Activated CD4-positive, CD25-positive, alpha-beta regulatory T cell treated with anti-CD3 and anti-CD28 coated beads, Interleukin-2, amount 50 U/mL, for 24 hours (primary cell): Measurements from ENCODE around the gene EFCAB11.

Source experiments
- ATAC-seq, 2 donors: fragments of 150-1000 bp; cut with Tn5 transposase; one replicate each; pipeline ENCODE4 v1.10.0; 2021; ENCODE audit warnings: mild to moderate bottlenecking in 1 of 2, moderate library complexity in 1 of 2

Gene EFCAB11

GRCh38 chr14:89811954-89812575, 142.5 kb downstream of the EFCAB11 start:
- no peak for ATAC-seq

GRCh38 chr14:89810101-89810500, 144.4 kb downstream of the EFCAB11 start:
- ATAC-seq, result no peak

- ATAC-seq, result no peak
Observed at GRCh38 chr14:89807892-89808291, 146.6 kb downstream of the EFCAB11 start.

- ATAC-seq, result no peak
Observed at GRCh38 chr14:89807151-89807550, 147.4 kb downstream of the EFCAB11 start.

- ATAC-seq, result no peak
Observed at GRCh38 chr14:89806451-89806850, 148.1 kb downstream of the EFCAB11 start.

GRCh38 chr14:89805501-89805900, 149.0 kb downstream of the EFCAB11 start:
- no peak for ATAC-seq

GRCh38 chr14:89803542-89803941, 151.0 kb downstream of the EFCAB11 start:
- no peak for ATAC-seq

GRCh38 chr14:89801136-89801535, 153.4 kb downstream of the EFCAB11 start:
- ATAC-seq, result no peak

- no peak for ATAC-seq
Observed at GRCh38 chr14:89798212-89798773, 156.2 kb downstream of the EFCAB11 start.

- ATAC-seq, result no peak
Observed at GRCh38 chr14:89797148-89797547, 157.4 kb downstream of the EFCAB11 start.

GRCh38 chr14:89794096-89794495, 160.4 kb downstream of the EFCAB11 start:
- no peak for ATAC-seq

- ATAC-seq, result no peak
Observed at GRCh38 chr14:89793367-89793716, 161.2 kb downstream of the EFCAB11 start.

GRCh38 chr14:89792489-89793366, 161.8 kb downstream of the EFCAB11 start:
- ATAC-seq, result no peak

- ATAC-seq, result no peak
Observed at GRCh38 chr14:89787525-89787924, 167.0 kb downstream of the EFCAB11 start.

GRCh38 chr14:89781046-89781445, 173.5 kb downstream of the EFCAB11 start:
- ATAC-seq, result no peak

- ATAC-seq, result no peak
Observed at GRCh38 chr14:89779707-89780106, 174.8 kb downstream of the EFCAB11 start.

- no peak for ATAC-seq
Observed at GRCh38 chr14:89775946-89776345, 178.6 kb downstream of the EFCAB11 start.

GRCh38 chr14:89775151-89775550, 179.4 kb downstream of the EFCAB11 start:
- ATAC-seq, result no peak

GRCh38 chr14:89773644-89774316, 180.8 kb downstream of the EFCAB11 start:
- peak; percentile 91 to 95 for ATAC-seq

- peak in 1 of 2 donors; percentile 18 for ATAC-seq
Observed at GRCh38 chr14:89773151-89773550, 181.4 kb downstream of the EFCAB11 start.

GRCh38 chr14:89771251-89771650, 183.3 kb downstream of the EFCAB11 start:
- no peak for ATAC-seq

- ATAC-seq, result peak; percentile 76 to 89
Observed at GRCh38 chr14:89767861-89768268, 186.7 kb downstream of the EFCAB11 start.

GRCh38 chr14:89767131-89767530, 187.4 kb downstream of the EFCAB11 start:
- ATAC-seq, result no peak
